Thyroid gland (tissue), 4 donors: ENCODE results near the gene RPL28.

ENCODE experiments used
- CTCF ChIP-seq, 6 experiments: fragments of 200-600 bp in 3 of 6; fragments of 450-650 bp in 3 of 6; sonication (generic) in 3 of 6; IDR thresholded peaks; one replicate each; pipeline ENCODE4 v1.5.1; 2016 to 2019; ENCODE audit warnings: antibody characterized with exemption in 6 of 6, mild to moderate bottlenecking in 2 of 6, inconsistent platforms in 1 of 6, moderate library complexity in 1 of 6
- POLR2A ChIP-seq, 2 donors: fragments of 450-650 bp; IDR thresholded peaks; one replicate each; pipeline ENCODE4 v1.6.1; 2017; ENCODE audit warnings: antibody characterized with exemption in 2 of 2, mild to moderate bottlenecking in 2 of 2, moderate library complexity in 1 of 2

DNA sequence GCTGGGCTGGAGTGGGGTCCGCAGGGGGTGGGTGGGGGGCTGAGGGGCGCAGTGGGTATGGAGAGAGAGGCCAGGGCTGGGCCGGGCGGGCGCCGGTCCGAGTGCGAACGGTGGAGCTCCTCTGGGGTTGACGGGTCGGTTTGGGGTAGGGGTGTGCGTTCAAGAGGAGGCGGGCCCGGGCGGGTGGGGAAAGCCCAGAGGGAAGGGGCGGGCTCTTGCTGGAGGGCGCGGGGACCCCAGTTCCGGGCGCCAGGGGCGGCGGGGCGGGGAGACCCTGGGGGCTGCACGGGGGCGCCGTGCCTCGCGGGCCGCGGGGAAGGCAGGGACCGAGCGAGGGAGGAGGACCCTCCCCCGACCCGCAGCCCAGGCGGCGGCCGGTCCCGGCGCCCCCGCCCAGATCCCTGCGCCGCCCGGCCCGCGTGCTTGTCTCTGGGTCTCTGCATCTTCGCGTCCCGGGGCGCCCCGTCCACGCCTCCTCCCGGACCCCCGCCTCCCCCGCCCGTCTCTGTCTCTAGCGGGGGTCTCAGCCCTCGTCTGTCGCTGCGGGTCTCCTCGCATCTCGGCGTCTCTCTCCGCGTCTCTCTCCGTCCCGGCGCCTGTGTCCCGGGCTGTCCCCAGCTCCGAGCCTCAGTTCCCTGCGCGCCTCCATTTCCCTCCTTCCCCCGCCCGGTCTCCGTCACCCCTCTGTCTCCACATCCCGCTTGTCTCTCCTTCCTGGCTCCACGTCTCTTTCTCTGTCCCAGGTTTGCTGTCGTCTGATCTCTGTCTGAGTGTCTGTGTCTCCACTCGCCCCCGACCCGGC, 65.6 kb downstream of the RPL28 start:
- TF ChIP-seq CTCF (IDR thresholded peaks at IDR 0.05) (no peak), POLR2A (IDR thresholded peaks at IDR 0.05) (no peak)
